HG03108 (cell line): ENCODE results near the gene PLA2G2E.
"Not testable (repeated sequence)": the region's sequence is repeated elsewhere in the genome, so short reads cannot be mapped to it uniquely, and the experiment has no call there.

Experiments
- ATAC-seq: cut with Tn5 transposase; IDR thresholded peaks from one replicate; pipeline ENCODE4 v1.9.1; 2021; ENCODE audit warnings: moderate library complexity; ENCODE audit not compliant: unreplicated experiment

Gene PLA2G2E

GRCh38 chr1:19885821-19886220 lies 37.6 kb downstream of the PLA2G2E start:
- no peak for ATAC-seq

DNA sequence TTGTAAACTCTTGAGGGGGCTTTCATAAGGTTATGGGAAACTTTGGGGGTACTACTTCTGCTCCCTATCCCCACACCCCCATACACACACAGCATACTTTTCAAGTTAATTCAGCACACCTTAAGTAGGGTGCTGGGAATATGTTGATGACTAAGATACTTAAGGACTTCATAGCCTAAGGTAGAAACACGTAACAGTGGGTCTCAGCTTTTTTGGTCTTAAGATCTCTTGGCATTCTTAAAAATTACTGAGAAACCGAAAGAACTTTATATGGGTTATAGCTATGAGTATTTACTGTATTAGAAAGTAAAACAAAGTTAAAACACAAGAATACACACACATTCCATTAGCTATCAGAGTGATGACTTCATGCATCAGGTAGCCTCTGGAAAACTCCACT lies 39.1 kb downstream of the PLA2G2E start:
- no peak for ATAC-seq

DNA sequence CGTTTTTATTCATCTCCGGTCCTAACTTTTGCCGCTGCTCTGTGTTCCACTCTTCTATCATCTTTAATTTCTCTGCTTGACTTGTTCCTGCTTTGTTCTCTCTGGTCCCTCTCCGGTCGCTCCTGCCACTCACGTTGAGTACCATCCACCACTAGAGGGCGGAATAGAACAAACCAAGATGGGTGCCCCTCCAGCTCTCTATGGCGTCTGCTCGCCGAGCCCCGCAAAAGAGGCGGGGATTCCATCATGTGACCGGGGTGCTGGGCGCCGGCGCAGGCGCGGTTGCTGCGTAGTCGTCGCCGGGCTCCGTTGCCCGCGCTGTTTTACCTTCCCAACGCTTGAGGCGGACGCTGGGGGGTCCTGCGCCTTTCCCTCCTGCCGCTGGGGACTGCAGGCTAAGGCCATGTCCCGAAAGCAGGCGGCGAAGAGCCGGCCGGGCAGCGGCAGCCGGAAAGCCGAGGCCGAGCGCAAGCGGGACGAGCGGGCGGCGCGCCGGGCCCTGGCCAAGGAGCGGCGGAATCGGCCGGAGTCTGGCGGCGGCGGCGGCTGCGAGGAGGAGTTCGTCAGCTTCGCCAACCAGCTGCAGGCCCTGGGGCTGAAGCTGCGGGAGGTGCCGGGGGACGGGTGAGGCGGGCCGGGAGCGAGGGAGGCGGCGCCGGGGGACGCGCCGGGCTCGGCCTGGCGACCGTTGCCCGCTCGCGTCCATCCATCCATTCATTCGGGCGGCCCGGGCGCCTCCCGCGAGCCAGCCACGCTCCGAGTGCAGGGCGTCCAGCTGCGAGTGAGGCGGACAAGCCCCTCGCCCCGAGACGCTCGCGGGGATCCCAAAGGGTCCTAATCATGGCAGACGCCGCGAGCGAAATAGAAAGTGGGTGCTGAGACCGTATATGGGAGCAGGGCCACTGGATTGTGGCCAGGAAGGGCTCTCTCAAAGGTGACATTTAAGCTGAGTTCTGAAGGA lies 41.0 kb downstream of the PLA2G2E start, which contains the start of gene OTUD3:
Gene OTUD3, plus strand, starts transcription at position 285 of the 961 bp plus-strand sequence. Its CDS starts 119 bp downstream, at position 404.
- ATAC-seq = peak; percentile 85

DNA sequence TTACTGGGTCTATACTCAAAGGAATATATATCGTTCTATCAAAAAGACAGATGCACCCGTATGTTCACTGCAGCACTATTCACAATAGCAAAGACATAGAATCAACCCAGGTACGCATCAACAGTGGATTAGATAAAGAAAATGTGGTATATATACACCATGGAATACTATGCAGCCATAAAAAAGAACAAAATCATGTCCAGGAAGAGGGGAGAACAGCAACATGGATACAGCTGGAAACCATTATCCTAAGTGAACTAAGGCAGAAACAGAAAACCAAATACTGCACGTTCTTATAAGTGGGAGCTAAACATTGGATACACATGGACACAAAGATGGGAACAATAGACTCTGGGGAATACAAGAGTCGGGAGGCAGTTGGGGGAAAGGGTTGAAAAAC lies 42.6 kb downstream of the PLA2G2E start:
- ATAC-seq = not testable (repeated sequence)

DNA sequence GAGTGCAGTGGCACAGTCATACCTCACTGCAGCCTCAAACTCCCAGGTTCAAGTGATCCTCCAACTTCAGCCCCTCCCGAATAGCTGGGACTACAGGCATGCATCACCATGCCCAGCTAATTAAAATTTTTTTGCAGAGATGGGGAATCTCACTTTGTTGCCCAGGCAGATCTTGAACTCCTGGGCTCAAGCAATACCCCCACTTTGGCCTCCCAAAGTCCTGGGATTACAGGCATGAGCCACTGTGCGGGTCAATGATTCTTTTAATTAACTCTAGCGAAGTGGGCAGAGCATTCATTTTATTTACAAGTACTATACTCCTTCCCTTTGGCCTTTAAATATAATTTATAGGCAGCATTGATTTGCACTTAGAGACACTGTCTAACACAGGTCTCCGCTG lies 43.8 kb downstream of the PLA2G2E start:
- ATAC-seq = no peak

GRCh38 chr1:19879227-19879626 lies 44.2 kb downstream of the PLA2G2E start:
- ATAC-seq = no peak

- no peak for ATAC-seq
Measured at GRCh38 chr1:19878637-19878985, 44.8 kb downstream of the PLA2G2E start.

- ATAC-seq = no peak
Measured at GRCh38 chr1:19877821-19878636, 45.4 kb downstream of the PLA2G2E start.

- ATAC-seq = no peak
Measured at GRCh38 chr1:19877181-19877750, 46.2 kb downstream of the PLA2G2E start.

DNA sequence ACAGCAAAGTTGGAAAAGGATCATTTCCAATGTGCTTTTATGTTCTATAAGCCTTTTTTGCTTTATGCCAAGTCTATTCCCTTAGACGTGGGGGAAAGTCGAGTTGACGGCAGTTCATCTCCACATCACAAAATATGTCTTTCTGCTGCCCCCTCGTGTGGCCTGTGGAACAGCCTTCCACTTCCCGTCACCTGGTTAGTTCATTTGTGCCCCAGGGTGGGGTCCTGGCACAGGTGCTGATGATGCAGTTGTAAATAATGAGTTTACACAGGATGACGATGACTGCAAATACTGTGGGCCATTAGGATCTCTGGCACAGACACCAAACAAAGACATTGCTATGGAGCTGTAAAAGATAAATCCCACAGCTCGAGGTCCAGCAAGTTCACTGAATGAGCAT lies 51.2 kb downstream of the PLA2G2E start:
- no peak for ATAC-seq
